ENCODE data around the gene TXNDC15. TPM values are rescaled to one million over a fixed set of nuclear protein-coding genes. Genes with fewer than 3 reads are reported as not detected.
A peak's percentile ranks its signal among the peaks of the same experiment; 100 is the strongest.

TXNDC15 gene, protein sequence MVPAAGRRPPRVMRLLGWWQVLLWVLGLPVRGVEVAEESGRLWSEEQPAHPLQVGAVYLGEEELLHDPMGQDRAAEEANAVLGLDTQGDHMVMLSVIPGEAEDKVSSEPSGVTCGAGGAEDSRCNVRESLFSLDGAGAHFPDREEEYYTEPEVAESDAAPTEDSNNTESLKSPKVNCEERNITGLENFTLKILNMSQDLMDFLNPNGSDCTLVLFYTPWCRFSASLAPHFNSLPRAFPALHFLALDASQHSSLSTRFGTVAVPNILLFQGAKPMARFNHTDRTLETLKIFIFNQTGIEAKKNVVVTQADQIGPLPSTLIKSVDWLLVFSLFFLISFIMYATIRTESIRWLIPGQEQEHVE
- polyA plus RNA-seq (2012; rRNA removed) = 93.9 and 112 TPM in 2 replicates
- polyA plus RNA-seq (2012; cell fraction: cytosol; rRNA removed) = 60.6 and 81.9 TPM in 2 replicates
- polyA plus RNA-seq (2012; cell fraction: nucleus; rRNA removed) = 61.0 and 63.9 TPM in 2 replicates

DNA sequence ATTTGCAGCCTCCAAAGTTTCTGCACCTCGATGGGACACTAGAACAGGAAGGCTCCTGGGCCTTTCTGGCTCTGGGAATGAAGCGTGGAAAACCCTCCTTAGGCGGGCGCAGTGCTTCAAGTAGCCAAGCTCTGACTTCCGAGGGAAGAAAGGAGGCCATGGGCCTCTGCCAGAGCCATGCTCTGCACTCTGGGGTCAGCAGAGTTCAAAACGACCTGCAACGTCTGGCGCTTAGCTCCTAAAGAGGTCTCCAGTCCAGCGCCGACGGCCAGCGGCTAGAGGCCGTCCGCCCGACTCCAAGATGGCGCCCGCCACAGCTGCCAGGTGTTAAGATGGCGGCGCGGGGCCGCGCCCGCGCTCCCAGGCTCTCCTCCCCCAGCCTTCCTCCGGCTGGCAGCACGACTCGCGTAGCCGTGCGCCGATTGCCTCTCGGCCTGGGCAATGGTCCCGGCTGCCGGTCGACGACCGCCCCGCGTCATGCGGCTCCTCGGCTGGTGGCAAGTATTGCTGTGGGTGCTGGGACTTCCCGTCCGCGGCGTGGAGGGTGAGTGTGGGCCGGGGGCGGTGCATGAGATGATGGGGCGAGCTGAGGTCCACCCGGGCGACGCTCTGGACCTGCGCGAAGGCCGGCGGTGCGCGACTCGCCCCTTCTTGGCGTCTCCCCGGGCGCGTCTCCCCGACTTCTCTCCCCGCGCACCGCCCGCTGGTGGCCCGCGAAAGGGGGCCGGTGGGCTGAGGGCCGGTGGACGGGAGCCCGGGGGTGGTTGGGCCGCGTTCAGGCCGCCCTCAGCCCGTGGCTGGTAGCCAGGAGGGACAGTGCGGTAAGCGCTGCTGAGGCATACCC lies at the start of gene TXNDC15:
Gene TXNDC15 (plus strand): TSS at position 385 of the 844 bp plus-strand sequence. CDS start 57 bp downstream, at position 442.
- Histone ChIP-seq H3K27me3 (ENCODE audit: insufficient read depth) (no peaks in the 10 kb centered on the region), H4K20me1 (ENCODE audit: insufficient read depth) (no peaks in the 10 kb centered on the region), H3K9ac (peak within 1 kb of the TSS; percentile 92), H3K36me3 (replicated peaks in 1 of 2; ENCODE audit: control insufficient read depth in 1 of 2, insufficient read depth in 2 of 2, low read length in 1 of 2) (peaks cover 0 to 4% of the 10 kb centered on the region in 2 experiments), H3K4me3 (ENCODE audit: low read depth in 2 of 2, low read length in 1 of 2) (peak within 1 kb of the TSS; percentile 70 to 78), H3F3A (replicated peaks; ENCODE audit: insufficient read depth) (peaks cover 19% of the 10 kb centered on the region), H3K79me2 (ENCODE audit: insufficient read depth) (peaks cover 40% of the 10 kb centered on the region), H3K4me1 (ENCODE audit: control insufficient read depth in 1 of 2, insufficient read depth in 2 of 2, low read depth in 1 of 2, low read length in 1 of 2) (peaks cover 9 to 22% of the 10 kb centered on the region in 2 experiments; a peak in 2 of 4 replicates), H3K4me2 (peak within 1 kb of the TSS; percentile 87), H2AFZ (ENCODE audit: low read depth) (peak within 1 kb of the TSS; percentile 99), H3K9me3 (no peaks in the 10 kb centered on the region), H3K9me2 (no peaks in the 10 kb centered on the region), H3K27ac (ENCODE audit: low read depth in 2 of 2, low read length in 1 of 2) (peak within 1 kb of the TSS; percentile 89)
- DNase-seq = peak; percentile 93
- POLR2A ChIA-PET = interaction anchor here (0.6 to 1.8 kb wide), 10 partner anchors 11 to 561 kb away, joined by 3 to 17 read pairs (median 6); partner anchors contain the start of genes C5orf24, CAMLG, DDX46 and PCBD2
- CTCF ChIA-PET = interaction anchor here (1.3 to 3.4 kb wide), 5 partner anchors 12 to 117 kb away, joined by 3 to 18 read pairs (median 5); partner anchors contain the start of gene PCBD2
- 11% methylated on average over 33 of the region's 79 CpGs for WGBS (ENCODE audit: low lambda C conversion rate)
- no peak for TF ChIP-seq RCOR1 (IDR thresholded peaks at IDR 0.05; ENCODE audit: low read length)
- peak; percentile 100 for TF ChIP-seq YY1 (IDR thresholded peaks at IDR 0.05; ENCODE audit: low read depth)
- no peak for TF ChIP-seq MEF2A (IDR thresholded peaks at IDR 0.05; ENCODE audit: borderline replicate concordance, low read depth)
- TF ChIP-seq, protein P1, sequence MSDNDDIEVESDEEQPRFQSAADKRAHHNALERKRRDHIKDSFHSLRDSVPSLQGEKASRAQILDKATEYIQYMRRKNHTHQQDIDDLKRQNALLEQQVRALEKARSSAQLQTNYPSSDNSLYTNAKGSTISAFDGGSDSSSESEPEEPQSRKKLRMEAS (IDR thresholded peaks at IDR 0.05; ENCODE audit: low read depth) = peak; percentile 72
- no peak for TF ChIP-seq EZH2phosphoT487 (IDR thresholded peaks at IDR 0.05; ENCODE audit: borderline replicate concordance, low read depth)
- TF ChIP-seq, protein P2, sequence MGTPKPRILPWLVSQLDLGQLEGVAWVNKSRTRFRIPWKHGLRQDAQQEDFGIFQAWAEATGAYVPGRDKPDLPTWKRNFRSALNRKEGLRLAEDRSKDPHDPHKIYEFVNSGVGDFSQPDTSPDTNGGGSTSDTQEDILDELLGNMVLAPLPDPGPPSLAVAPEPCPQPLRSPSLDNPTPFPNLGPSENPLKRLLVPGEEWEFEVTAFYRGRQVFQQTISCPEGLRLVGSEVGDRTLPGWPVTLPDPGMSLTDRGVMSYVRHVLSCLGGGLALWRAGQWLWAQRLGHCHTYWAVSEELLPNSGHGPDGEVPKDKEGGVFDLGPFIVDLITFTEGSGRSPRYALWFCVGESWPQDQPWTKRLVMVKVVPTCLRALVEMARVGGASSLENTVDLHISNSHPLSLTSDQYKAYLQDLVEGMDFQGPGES (IDR thresholded peaks at IDR 0.05; ENCODE audit: low read depth, low read length) = no peak
- TF ChIP-seq TAF1 (IDR thresholded peaks at IDR 0.05; ENCODE audit: borderline replicate concordance, low read depth, low read length) = peak; percentile 97
- peak; percentile 78 for TF ChIP-seq ELF1 (IDR thresholded peaks at IDR 0.05)
- peak; percentile 54 for TF ChIP-seq CHD2 (IDR thresholded peaks at IDR 0.05; ENCODE audit: low read length, partially characterized antibody)
- TF ChIP-seq, protein P3, sequence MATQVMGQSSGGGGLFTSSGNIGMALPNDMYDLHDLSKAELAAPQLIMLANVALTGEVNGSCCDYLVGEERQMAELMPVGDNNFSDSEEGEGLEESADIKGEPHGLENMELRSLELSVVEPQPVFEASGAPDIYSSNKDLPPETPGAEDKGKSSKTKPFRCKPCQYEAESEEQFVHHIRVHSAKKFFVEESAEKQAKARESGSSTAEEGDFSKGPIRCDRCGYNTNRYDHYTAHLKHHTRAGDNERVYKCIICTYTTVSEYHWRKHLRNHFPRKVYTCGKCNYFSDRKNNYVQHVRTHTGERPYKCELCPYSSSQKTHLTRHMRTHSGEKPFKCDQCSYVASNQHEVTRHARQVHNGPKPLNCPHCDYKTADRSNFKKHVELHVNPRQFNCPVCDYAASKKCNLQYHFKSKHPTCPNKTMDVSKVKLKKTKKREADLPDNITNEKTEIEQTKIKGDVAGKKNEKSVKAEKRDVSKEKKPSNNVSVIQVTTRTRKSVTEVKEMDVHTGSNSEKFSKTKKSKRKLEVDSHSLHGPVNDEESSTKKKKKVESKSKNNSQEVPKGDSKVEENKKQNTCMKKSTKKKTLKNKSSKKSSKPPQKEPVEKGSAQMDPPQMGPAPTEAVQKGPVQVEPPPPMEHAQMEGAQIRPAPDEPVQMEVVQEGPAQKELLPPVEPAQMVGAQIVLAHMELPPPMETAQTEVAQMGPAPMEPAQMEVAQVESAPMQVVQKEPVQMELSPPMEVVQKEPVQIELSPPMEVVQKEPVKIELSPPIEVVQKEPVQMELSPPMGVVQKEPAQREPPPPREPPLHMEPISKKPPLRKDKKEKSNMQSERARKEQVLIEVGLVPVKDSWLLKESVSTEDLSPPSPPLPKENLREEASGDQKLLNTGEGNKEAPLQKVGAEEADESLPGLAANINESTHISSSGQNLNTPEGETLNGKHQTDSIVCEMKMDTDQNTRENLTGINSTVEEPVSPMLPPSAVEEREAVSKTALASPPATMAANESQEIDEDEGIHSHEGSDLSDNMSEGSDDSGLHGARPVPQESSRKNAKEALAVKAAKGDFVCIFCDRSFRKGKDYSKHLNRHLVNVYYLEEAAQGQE (IDR thresholded peaks at IDR 0.05; ENCODE audit: low read depth, low read length) = peak; percentile 74
- no peak for TF ChIP-seq RFX5 (IDR thresholded peaks at IDR 0.05; ENCODE audit: low read length)
- TF ChIP-seq MXI1 (IDR thresholded peaks at IDR 0.05; ENCODE audit: low read depth, low read length) = peak; percentile 71; the same call in 1 of the 2 replicates
- no peak; the same call in 1 of the 2 replicates for TF ChIP-seq NFIC (IDR thresholded peaks at IDR 0.05; ENCODE audit: borderline replicate concordance)
- peak; percentile 16; the same call in 1 of the 2 replicates for TF ChIP-seq TCF12 (IDR thresholded peaks at IDR 0.05)
- TF ChIP-seq, protein P4, sequence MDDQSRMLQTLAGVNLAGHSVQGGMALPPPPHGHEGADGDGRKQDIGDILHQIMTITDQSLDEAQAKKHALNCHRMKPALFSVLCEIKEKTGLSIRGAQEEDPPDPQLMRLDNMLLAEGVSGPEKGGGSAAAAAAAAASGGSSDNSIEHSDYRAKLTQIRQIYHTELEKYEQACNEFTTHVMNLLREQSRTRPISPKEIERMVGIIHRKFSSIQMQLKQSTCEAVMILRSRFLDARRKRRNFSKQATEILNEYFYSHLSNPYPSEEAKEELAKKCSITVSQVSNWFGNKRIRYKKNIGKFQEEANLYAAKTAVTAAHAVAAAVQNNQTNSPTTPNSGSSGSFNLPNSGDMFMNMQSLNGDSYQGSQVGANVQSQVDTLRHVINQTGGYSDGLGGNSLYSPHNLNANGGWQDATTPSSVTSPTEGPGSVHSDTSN (IDR thresholded peaks at IDR 0.05) = peak; percentile 6; the same call in 1 of the 2 replicates
- TF ChIP-seq, protein P5, sequence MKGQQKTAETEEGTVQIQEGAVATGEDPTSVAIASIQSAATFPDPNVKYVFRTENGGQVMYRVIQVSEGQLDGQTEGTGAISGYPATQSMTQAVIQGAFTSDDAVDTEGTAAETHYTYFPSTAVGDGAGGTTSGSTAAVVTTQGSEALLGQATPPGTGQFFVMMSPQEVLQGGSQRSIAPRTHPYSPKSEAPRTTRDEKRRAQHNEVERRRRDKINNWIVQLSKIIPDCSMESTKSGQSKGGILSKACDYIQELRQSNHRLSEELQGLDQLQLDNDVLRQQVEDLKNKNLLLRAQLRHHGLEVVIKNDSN (IDR thresholded peaks at IDR 0.05; ENCODE audit: borderline replicate concordance, low read depth) = peak; percentile 5; the same call in 1 of the 2 replicates
- TF ChIP-seq GATA2 (CRISPR knock-in tag; IDR thresholded peaks at IDR 0.05) = no peak
- TF ChIP-seq NRF1 (IDR thresholded peaks at IDR 0.05; ENCODE audit: low read depth, low read length) = 0 out of 2 replicates have a peak, but pooled peaks have one; percentile 18
- no peak for TF ChIP-seq FOSL2 (IDR thresholded peaks at IDR 0.05; ENCODE audit: borderline replicate concordance, low read depth)
- TF ChIP-seq EP300 (IDR thresholded peaks at IDR 0.05; ENCODE audit: borderline replicate concordance in 1 of 2, low read depth in 1 of 2, low read length in 1 of 2) = 0 out of 4 replicates have a peak, but pooled peaks of 1 of the 2 experiments have one; percentile 14
- TF ChIP-seq SIN3A (IDR thresholded peaks at IDR 0.05; ENCODE audit: borderline replicate concordance, low read depth, low read length) = peak; percentile 70; the same call in 1 of the 2 replicates

Data from SK-N-SH (cell line).